GM23248 (cell line): ENCODE measurements around the gene OTOA.
"Not testable (repeated sequence)": the region's sequence is repeated elsewhere in the genome, so short reads cannot be mapped to it uniquely, and the experiment has no call there.

Experiments
- EZH2 ChIP-seq: fragments of 200-600 bp; sonication (generic); IDR thresholded peaks from 2 replicates; pipeline ENCODE4 v1.6.1; 2018; ENCODE audit warnings: antibody characterized with exemption, mild to moderate bottlenecking; ENCODE audit not compliant: insufficient read depth, poor library complexity, severe bottlenecking
- EZH2phosphoT487 ChIP-seq: fragments of 200-600 bp; sonication (generic); IDR thresholded peaks from 2 replicates; pipeline ENCODE4 v1.6.1; 2018; ENCODE audit warnings: antibody characterized with exemption, moderate library complexity, mild to moderate bottlenecking, low read depth; ENCODE audit not compliant: insufficient read depth

DNA sequence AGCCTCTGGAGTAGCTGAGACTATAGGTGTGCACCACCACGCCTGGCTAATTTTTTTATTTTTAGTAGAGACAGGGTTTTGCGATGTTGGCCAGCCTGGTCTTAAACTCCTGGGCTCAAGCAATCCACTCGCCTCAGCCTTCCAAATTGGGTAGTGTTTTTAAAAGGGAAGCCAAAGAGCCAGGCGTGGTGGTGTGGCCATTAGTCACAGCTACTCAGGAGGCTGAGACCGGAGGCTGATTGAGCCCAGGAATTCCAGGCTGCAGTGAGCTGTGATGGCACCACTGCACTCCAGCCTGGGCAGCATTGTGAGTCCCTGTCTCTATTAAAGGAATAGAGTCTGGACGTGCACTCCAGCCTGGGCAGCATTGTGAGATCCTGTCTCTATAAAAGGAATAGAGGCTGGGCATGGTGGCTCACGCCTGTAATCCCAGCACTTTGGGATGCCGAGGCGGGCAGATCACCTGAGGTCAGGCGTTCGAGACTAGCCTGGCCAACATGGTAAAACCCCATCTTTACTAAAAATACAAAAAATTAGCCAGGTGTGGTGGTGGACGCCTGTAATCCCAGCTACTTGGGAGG is 13.9 kb upstream of the OTOA start:
- TF ChIP-seq EZH2phosphoT487, EZH2: not testable (repeated sequence)
